Activated CD4-positive, alpha-beta T cell treated with anti-CD3 and anti-CD28 coated beads, Interleukin-2, amount 50 U/mL, for 1 hour (primary cell): Measurements from ENCODE around the gene DNAH5.
"Not testable (repeated sequence)": the region's sequence is repeated elsewhere in the genome, so short reads cannot be mapped to it uniquely, and the experiment has no call there.

Source experiments
- DNase-seq: peaks from one replicate; pipeline ENCODE4 v3.0.0-alpha.2; 2020

DNAH5 gene

GRCh38 chr5:13831351-13831750 lies 113.1 kb downstream of the DNAH5 start:
- DNase-seq, result no peak

GRCh38 chr5:13830536-13830935 lies 114.0 kb downstream of the DNAH5 start:
- DNase-seq, result no peak

- no peak for DNase-seq
Observed at GRCh38 chr5:13821366-13821765, 123.1 kb downstream of the DNAH5 start.

- DNase-seq, result no peak
Observed at GRCh38 chr5:13816126-13816525, 128.4 kb downstream of the DNAH5 start.

DNA sequence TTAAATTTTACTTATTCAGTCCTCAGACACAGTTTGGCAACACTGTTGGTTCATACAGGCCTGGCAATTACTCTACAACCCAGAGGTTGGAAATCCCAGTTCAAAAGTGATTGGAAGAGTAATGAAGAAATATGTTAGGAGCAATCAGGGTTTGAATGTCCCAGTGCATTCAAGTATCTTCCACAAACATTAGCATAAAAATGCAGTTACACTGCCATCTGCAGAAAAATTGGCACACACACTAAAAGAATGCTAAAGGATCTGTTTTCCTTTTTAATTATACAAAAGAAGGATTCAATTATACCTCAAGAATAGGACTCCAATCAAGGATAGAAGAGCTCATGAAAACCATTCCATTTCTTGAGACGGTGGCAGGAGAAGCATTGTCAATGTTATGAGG lies 130.2 kb downstream of the DNAH5 start:
- DNase-seq, result no peak

- DNase-seq, result no peak
Observed at GRCh38 chr5:13809921-13810320, 134.6 kb downstream of the DNAH5 start.

GRCh38 chr5:13804336-13804735 lies 140.2 kb downstream of the DNAH5 start:
- DNase-seq, result no peak

DNA sequence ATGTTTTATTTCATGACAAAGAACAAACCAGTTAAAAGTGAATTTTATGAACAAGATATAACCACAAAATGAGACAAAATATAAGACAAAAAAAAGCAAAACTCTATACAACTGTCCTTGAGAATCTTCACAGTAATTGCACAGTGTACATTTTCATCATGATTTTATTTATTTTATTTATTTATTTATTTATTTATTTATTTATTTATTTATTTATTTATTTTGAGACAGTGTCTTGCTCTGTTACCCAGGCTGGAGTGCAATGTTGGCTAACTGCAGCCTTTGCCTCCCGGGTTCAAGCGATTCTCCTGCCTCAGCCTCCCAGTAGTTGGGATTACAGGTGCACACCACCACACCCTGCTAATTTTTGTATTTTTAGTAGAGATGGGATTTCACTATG lies 145.9 kb downstream of the DNAH5 start:
- not testable (repeated sequence) for DNase-seq

DNA sequence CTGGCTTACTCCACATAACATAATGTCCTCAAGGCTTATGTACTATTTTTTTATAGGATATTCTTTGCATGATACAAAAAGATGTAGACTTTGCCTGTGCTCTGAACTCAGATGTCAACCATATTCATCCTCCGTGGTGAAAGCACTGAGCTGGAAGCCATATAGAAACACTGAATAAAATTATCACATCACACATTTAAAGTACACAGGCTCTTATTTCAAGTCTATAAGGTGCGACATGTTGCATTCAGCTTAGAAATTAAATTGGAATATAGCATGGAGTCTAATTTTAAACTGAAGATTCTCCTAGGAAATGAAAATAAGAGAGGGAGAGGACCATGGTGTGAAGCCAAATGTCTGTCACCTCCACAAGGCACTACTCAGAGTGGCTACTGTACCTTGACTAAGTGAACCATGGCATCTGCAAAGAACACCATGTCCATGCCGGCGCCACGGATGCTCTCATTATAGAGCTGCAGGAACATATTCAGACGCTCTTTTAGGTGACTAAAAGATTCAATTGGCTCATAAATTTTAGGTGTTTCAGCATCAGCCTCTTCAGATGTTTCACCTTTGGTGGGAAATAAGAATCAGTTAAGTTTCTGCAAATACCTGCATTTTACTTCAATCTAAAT lies 158.6 kb downstream of the DNAH5 start:
- DNase-seq, result no peak

DNA sequence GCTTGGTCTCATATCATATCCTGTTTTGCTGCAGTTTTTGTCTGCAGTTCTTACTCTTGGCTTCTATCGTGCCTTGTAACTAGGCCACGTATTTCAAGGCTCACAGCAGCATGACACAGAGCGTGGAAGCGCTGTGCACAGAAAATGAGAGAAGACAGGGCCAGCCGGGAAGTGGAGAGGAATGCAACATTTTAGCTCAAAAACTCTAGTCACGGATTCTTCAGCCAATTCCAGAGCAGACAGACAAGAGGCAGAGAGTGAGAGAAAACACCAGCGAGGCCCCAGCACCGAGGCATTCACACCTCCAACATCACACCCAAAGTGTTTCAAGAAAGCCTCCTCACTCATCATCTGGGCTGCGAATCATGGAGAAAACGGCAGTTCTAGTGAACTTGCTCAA lies 160.8 kb downstream of the DNAH5 start:
- DNase-seq, result no peak

DNA sequence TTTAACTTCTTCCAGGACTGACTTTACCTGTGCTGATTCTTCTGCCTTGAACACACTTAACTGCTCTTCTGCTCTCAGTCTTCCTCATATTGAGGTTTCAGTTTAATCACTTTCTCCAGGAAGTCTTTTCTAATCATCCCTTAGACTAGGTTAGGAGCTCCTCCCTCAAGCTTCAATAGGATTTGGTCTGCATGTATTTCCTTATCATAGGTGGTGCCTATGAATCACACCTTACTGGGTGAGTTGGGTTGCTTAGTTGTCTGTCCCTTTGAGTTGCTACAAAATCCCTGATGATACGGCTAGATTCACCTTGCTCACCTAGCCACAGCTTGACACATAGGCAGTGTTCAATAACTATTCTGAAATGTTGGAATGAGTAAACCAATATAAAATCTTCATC lies 164.4 kb downstream of the DNAH5 start:
- no peak for DNase-seq

DNA sequence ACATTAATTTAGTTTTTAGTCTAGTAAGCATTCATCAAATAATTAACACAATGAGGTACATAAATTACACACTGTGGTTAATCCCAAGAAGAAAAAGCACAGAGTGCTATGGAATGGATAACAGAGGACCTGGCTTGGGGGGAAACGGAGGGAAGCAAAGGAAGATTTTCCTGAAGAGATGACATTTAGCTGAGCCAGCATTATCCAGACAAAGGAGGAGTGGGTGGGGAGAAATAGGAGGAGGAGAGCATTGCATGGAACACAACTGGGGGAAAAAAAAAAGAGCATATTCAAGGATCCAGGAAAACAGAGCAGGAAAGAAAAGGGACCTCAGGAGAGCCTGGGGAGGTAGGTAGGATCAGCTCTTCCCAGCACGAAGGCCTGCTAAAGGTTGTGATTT lies 170.8 kb downstream of the DNAH5 start:
- no peak for DNase-seq

GRCh38 chr5:13771011-13771571 lies 173.4 kb downstream of the DNAH5 start:
- no peak for DNase-seq

GRCh38 chr5:13766236-13766635 lies 178.3 kb downstream of the DNAH5 start:
- no peak for DNase-seq

GRCh38 chr5:13763719-13764118 lies 180.8 kb downstream of the DNAH5 start:
- no peak for DNase-seq

GRCh38 chr5:13749766-13750165 lies 194.7 kb downstream of the DNAH5 start:
- DNase-seq, result no peak

DNA sequence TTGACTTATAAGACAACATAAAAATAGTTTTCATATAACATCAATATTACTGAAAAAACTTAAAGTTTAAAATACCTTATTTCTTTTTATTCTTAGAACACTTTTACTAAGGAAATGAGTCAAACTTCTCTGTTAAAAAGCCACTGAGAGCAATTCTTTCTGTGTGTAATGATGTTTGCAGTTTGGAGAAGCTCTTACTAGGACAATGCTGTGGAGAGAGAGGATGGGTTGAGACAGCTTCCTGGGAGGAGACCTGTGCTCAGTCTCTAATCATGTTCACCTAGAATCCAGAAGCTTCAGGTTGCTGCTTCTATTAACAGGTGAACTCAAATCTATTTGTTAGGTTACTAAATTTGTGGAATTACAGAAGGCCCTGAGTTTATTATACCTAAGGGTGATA lies 198.5 kb downstream of the DNAH5 start:
- no peak for DNase-seq

DNA sequence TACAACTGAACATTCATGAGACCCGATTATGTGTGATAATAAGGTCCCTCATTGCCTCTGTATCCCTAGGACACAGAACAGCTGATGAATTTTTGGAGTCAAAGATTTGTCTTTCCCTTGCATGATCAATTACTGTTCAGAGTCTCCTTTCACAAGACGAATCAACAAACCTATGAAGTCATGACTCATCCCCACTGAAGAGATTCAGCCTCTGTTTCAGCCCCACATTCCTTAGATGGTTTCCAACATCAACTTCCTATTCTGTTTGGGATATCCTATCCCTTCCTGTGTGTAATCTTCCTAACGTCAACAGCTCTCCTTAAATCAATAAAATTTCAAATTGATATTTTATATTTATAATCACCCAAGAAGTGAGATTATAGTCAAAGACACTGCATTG lies 199.0 kb downstream of the DNAH5 start:
- DNase-seq, result no peak

DNA sequence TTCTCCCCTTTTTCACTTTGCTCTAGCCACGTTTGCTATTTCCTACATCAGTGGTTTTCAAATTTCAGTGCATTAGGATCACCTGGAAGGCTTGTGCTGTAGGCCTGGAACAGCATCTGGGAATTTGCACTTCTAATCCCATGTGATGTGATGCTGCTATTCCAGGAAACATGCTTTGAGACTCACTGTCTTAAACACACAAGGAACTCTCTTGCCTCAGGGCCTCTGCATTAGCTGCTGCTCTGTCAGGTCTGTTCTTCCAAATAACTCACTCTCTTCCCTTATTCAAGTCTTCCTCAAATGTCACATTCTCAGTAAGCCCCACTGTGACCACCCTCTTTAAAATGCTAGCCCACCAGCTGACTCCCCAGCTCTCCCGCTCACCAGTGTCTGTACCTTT lies 204.0 kb downstream of the DNAH5 start:
- DNase-seq, result no peak

DNA sequence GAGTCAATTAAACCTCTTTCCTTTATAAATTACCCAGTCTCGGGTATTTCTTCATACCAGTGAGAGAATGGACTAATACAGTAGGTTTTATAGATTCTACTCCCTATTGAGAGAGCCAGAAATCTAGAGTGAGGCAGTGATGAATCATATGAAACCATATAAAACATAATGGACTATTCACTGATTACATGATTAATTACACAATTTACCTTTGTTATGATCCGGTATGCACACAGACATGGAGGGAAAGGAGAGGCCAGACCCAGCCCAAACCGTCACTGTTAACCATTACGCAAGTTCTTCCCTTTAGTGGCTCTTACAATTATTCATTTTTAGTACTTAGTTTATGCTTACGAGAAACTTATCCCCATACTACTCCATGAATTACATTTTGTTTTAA lies 205.0 kb downstream of the DNAH5 start:
- DNase-seq, result no peak

GRCh38 chr5:13735691-13736090 lies 208.8 kb downstream of the DNAH5 start:
- no peak for DNase-seq

DNA sequence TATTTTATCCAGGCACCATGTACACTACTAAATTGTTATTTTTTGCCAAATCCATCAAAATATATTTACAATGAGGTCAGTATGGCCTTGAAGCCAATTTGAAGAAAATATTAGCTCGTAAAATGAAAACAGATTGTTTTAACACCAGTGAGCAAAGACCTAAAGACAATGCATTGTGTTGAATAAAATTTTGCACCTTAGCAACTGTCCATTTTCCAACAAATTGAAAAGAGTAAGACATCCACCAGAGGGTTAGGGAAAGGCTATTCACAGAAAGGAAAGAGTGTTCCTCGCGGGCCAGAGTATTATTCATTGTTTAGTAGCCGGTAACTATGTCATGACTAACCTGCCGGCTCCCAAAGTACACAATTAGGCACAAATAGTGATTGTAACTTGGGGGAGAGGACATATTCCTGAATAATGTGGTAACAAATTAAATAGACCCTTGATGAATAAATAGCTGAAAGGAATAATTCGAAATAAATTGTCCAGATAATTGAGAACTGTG lies 213.3 kb downstream of the DNAH5 start:
- no peak for DNase-seq

DNA sequence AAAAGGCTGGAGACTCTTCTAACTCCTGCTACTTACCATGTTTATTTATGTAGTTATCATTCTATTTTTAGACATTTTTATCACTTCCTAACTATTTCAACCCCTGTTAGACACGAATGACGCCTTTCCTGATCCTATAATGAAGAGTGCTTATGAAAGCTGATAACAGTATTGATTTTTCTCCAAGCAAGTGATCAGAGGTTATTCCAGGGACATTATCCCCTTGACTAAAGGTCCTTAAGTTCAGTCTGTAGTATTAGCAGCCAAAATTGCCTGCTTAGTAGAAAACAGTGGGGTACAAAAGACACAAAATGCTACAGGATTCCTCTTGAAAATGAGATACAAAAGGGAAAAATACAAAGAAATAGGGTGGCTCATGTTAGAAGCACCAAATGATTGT lies 235.6 kb downstream of the DNAH5 start:
- no peak for DNase-seq

GRCh38 chr5:13708432-13708831 lies 236.1 kb downstream of the DNAH5 start:
- DNase-seq, result no peak

DNA sequence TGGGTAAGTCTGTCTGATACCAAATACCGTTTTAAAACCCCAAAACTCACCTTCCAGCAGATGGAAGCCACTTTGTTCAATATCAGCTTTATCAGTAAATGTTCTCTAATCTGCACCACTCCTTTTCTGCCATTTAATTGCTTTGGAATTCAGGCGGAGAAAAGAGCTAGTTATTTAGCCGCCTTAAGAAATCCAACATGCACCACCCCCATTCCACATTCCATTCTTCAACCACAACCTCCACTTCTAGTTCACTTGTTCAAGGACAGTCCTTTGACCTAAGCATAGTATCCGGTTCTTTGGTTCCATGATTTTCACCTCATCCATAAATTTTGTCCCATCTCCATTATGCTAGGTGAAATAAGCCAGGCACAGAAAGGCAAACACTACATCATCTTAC lies 240.1 kb downstream of the DNAH5 start:
- DNase-seq, result no peak
